Endodermal cell (in vitro differentiated cells): Measurements from ENCODE around the gene IL1RL1. TPM values are rescaled to one million over a fixed set of nuclear protein-coding genes. Genes with fewer than 3 reads are reported as not detected.

ENCODE experiments used
- DNase-seq: peaks from one replicate; pipeline ENCODE4 v3.0.0-alpha.2; 2017
- H3K27ac ChIP-seq: 2 replicates; pipeline ENCODE4 v1.5.1; 2013; ENCODE audit warnings: mild to moderate bottlenecking, low read depth, low read length, moderate library complexity
- H3K27me3 ChIP-seq: 2 replicates; pipeline ENCODE4 v1.6.1; 2013; ENCODE audit warnings: mild to moderate bottlenecking, low read length, moderate library complexity; ENCODE audit not compliant: insufficient read depth, control insufficient read depth, poor library complexity, severe bottlenecking
- H3K36me3 ChIP-seq: 2 replicates; pipeline ENCODE4 v1.7.0; 2013; ENCODE audit warnings: mild to moderate bottlenecking, low read length, moderate library complexity; ENCODE audit not compliant: control insufficient read depth, insufficient read depth
- H3K4me1 ChIP-seq: one replicate; pipeline ENCODE4 v1.7.0; 2013; ENCODE audit warnings: low read length; ENCODE audit not compliant: control insufficient read depth, insufficient read depth
- H3K4me3 ChIP-seq: 2 replicates; pipeline ENCODE4 v1.5.1; 2013; ENCODE audit warnings: mild to moderate bottlenecking, low read length, moderate library complexity
- H3K9ac ChIP-seq: 2 replicates; pipeline ENCODE4 v1.6.1; 2013; ENCODE audit warnings: mild to moderate bottlenecking, low read length, moderate library complexity; ENCODE audit not compliant: poor library complexity, severe bottlenecking; ENCODE audit errors: extremely low read depth
- H3K9me3 ChIP-seq: 2 replicates; pipeline ENCODE4 v1.6.1; 2013; ENCODE audit warnings: mild to moderate bottlenecking, low read length, moderate library complexity; ENCODE audit not compliant: control insufficient read depth
- H3K27ac Mint-ChIP-seq: 2 replicates; pipeline ENCODE4 v1.8.0; 2020; ENCODE audit warnings: mixed read lengths
- H3K27me3 Mint-ChIP-seq: 2 replicates; pipeline ENCODE4 v1.8.0; 2021; ENCODE audit warnings: mild to moderate bottlenecking, mixed read lengths; ENCODE audit not compliant: insufficient read depth
- H3K36me3 Mint-ChIP-seq: 2 replicates; pipeline ENCODE4 v1.8.0; 2020; ENCODE audit warnings: low read depth, mixed read lengths
- H3K4me1 Mint-ChIP-seq: 2 replicates; pipeline ENCODE4 v1.8.0; 2020; ENCODE audit warnings: mixed read lengths
- H3K4me3 Mint-ChIP-seq: 2 replicates; pipeline ENCODE4 v1.8.0; 2020; ENCODE audit warnings: mild to moderate bottlenecking, moderate library complexity, mixed read lengths
- H3K9me3 Mint-ChIP-seq: 2 replicates; pipeline ENCODE4 v1.8.0; 2020; ENCODE audit warnings: mild to moderate bottlenecking, mixed read lengths
- WGBS, 2 experiments: methylation state at CpG; one replicate each; pipeline versions ENCODE4 v1.1.5 to v1.1.7; 2013; ENCODE audit warnings: missing lambda C conversion rate in 2 of 2, mixed read lengths in 1 of 2; ENCODE audit not compliant: insufficient coverage in 1 of 2, insufficient read length in 1 of 2; 5-methylcytosine and 5-hydroxymethylcytosine counted together
- total RNA-seq, 2 donors: library from RNA; stranded (reverse); fragmentation: NEBNext Ultra II Directional in 1 of 2; extraction: Animal tissue kit (Norgen Biotek cat#: 25700) in 1 of 2; gene quantifications; 2 replicates in 1 of 2; 3 replicates in 1 of 2; pipeline ENCODE4 v1.2.1, GENCODE V29; 2021
- TF ChIP-seq, protein P1 (sequence below): fragments of 200-600 bp; sonication (generic); conservative IDR thresholded peaks from 2 replicates; pipeline ENCODE4 v1.5.0; 2021; ENCODE audit warnings: antibody characterized with exemption, mild to moderate bottlenecking

The IL1RL1 gene
- total RNA-seq, 2 donors from 2014 or later: 0.75 to 0.84 TPM

DNA sequence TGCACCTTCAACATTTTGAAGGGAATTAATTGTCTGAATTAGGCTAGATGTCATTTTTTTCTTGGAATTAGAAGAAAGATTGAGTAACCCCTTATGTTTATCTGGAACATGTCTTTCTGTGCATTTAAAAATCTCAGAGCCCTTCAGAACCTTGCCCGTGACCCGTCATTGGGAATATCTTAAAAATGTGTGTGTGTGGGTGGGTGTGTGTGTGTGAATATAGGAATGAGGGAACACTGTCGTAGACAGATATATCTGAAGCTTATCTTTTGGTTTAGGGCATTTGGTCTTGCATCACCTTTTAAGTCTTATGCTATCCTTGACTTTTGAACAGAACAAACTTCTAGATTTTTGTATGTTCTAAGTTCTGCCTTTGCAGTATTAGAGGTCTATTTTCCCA is 13.5 kb upstream of the IL1RL1 start:
- Histone ChIP-seq H3K27me3 (no peaks in the 10 kb centered on the region), H3K9me3 (no peaks in the 10 kb centered on the region), H3K36me3 (no peaks in the 10 kb centered on the region), H3K9ac (no peak overlapping the region), H3K4me3 (no peak overlapping the region), H3K27ac (no peak overlapping the region), H3K4me1 (peaks cover 3% of the 10 kb centered on the region)
- DNase-seq: no peak
- Mint-ChIP-seq H3K27ac (no peak overlapping the region), H3K36me3 (no peaks in the 10 kb centered on the region), H3K9me3 (no peaks in the 10 kb centered on the region), H3K4me1 (peaks cover 20% of the 10 kb centered on the region), H3K27me3 (no peaks in the 10 kb centered on the region), H3K4me3 (no peak overlapping the region)
- 90 to 94% methylated on average over 2 to 3 of the region's 3 CpGs for WGBS, 2 experiments
- TF ChIP-seq, protein P1, sequence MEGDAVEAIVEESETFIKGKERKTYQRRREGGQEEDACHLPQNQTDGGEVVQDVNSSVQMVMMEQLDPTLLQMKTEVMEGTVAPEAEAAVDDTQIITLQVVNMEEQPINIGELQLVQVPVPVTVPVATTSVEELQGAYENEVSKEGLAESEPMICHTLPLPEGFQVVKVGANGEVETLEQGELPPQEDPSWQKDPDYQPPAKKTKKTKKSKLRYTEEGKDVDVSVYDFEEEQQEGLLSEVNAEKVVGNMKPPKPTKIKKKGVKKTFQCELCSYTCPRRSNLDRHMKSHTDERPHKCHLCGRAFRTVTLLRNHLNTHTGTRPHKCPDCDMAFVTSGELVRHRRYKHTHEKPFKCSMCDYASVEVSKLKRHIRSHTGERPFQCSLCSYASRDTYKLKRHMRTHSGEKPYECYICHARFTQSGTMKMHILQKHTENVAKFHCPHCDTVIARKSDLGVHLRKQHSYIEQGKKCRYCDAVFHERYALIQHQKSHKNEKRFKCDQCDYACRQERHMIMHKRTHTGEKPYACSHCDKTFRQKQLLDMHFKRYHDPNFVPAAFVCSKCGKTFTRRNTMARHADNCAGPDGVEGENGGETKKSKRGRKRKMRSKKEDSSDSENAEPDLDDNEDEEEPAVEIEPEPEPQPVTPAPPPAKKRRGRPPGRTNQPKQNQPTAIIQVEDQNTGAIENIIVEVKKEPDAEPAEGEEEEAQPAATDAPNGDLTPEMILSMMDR: no peak

GRCh38 chr2:102301867-102302362 is 9.4 kb upstream of the IL1RL1 start:
- no peaks in the 10 kb centered on the region for H3K9me3 ChIP-seq
- H3K27me3 ChIP-seq: no peaks in the 10 kb centered on the region
- no peaks in the 10 kb centered on the region for H3K36me3 ChIP-seq
- 52 to 57% methylated on average over 4 to 7 of the region's 7 CpGs for WGBS, 2 experiments
- peak; percentile 80 for DNase-seq
- H3K27ac ChIP-seq: no peak overlapping the region
- H3K9ac ChIP-seq: no peak overlapping the region
- no peaks in the 10 kb centered on the region for H3K9me3 Mint-ChIP-seq
- no peaks in the 10 kb centered on the region for H3K36me3 Mint-ChIP-seq
- peaks cover 5% of the 10 kb centered on the region for H3K4me1 Mint-ChIP-seq
- no peak overlapping the region for H3K4me3 ChIP-seq
- peaks cover 5% of the 10 kb centered on the region for H3K27me3 Mint-ChIP-seq
- H3K27ac Mint-ChIP-seq: no peak overlapping the region
- H3K4me3 Mint-ChIP-seq: no peak overlapping the region
- TF ChIP-seq, protein P1: peak; percentile 80
- H3K4me1 ChIP-seq: no peaks in the 10 kb centered on the region

- no peaks in the 10 kb centered on the region for H3K9me3 ChIP-seq
- H3K4me1 ChIP-seq: no peaks in the 10 kb centered on the region
- WGBS, 2 experiments: 50% methylated on average over 1 of the region's 3 CpGs; no CpG with 5 or more reads in 1 of the 2 experiments
- H3K36me3 Mint-ChIP-seq: no peaks in the 10 kb centered on the region
- H3K4me3 Mint-ChIP-seq: no peak overlapping the region
- peaks cover 5% of the 10 kb centered on the region for H3K27me3 Mint-ChIP-seq
- TF ChIP-seq, protein P1: no peak
- no peaks in the 10 kb centered on the region for H3K36me3 ChIP-seq
- no peaks in the 10 kb centered on the region for H3K27me3 ChIP-seq
- peaks cover 5% of the 10 kb centered on the region for H3K4me1 Mint-ChIP-seq
- H3K9me3 Mint-ChIP-seq: no peaks in the 10 kb centered on the region
- DNase-seq: no peak
- H3K9ac ChIP-seq: no peak overlapping the region
- H3K4me3 ChIP-seq: no peak overlapping the region
- no peak overlapping the region for H3K27ac Mint-ChIP-seq
- no peak overlapping the region for H3K27ac ChIP-seq
Observed at GRCh38 chr2:102302458-102302857, 8.9 kb upstream of the IL1RL1 start.
